ENCODE data around the gene CAVIN4. TPM values are rescaled to one million over a fixed set of nuclear protein-coding genes. Genes with fewer than 3 reads are reported as not detected.

The CAVIN4 gene
- total RNA-seq: under 1 TPM; 0.32 to 0.45 TPM

GRCh38 chr9:100577776-100578448 lies at the start of gene CAVIN4:
Gene CAVIN4 (plus strand): TSS chr9:100578079. CDS start chr9:100578144, 65 bp downstream.
- ATAC-seq (replicated peaks): no peak
- H3K4me1 Mint-ChIP-seq: no peaks in the 10 kb centered on the region

GRCh38 chr9:100534401-100534800 lies 43.5 kb upstream of the CAVIN4 start:
- Mint-ChIP-seq H3K27ac (no peak overlapping the region), H3K36me3 (ENCODE audit: low read depth) (no peaks in the 10 kb centered on the region), H3K27me3 (no peaks in the 10 kb centered on the region), H3K4me3 (no peak overlapping the region), H3K4me1 (no peaks in the 10 kb centered on the region), H3K9me3 (no peaks in the 10 kb centered on the region)
- ATAC-seq (replicated peaks): no peak

More at GRCh38 chr9:100577776-100578448, at the start of gene CAVIN4:
- no peak within 1 kb of the TSS for H3K27ac Mint-ChIP-seq
- H3K27me3 Mint-ChIP-seq: no peaks in the 10 kb centered on the region
- H3K4me3 Mint-ChIP-seq: no peak within 1 kb of the TSS
- no peaks in the 10 kb centered on the region for H3K9me3 Mint-ChIP-seq
- H3K36me3 Mint-ChIP-seq (ENCODE audit: low read depth): no peaks in the 10 kb centered on the region

GRCh38 chr9:100540327-100540726 lies 37.6 kb upstream of the CAVIN4 start:
- Mint-ChIP-seq H3K27me3 (no peaks in the 10 kb centered on the region), H3K36me3 (ENCODE audit: low read depth) (no peaks in the 10 kb centered on the region), H3K27ac (no peak overlapping the region), H3K4me1 (no peaks in the 10 kb centered on the region), H3K4me3 (no peak overlapping the region), H3K9me3 (peaks cover 3% of the 10 kb centered on the region)
- no peak for ATAC-seq (replicated peaks)

- Mint-ChIP-seq H3K36me3 (ENCODE audit: low read depth) (no peaks in the 10 kb centered on the region), H3K4me1 (no peaks in the 10 kb centered on the region), H3K4me3 (no peak overlapping the region), H3K9me3 (peaks cover 2% of the 10 kb centered on the region), H3K27ac (no peak overlapping the region), H3K27me3 (no peaks in the 10 kb centered on the region)
- ATAC-seq (replicated peaks): no peak
Observed at GRCh38 chr9:100549048-100549447, 28.8 kb upstream of the CAVIN4 start.

GRCh38 chr9:100554935-100555401 lies 22.9 kb upstream of the CAVIN4 start:
- H3K4me1 Mint-ChIP-seq: no peaks in the 10 kb centered on the region
- ATAC-seq (replicated peaks): no peak
- H3K27me3 Mint-ChIP-seq: no peaks in the 10 kb centered on the region
- H3K27ac Mint-ChIP-seq: no peak overlapping the region
- H3K9me3 Mint-ChIP-seq: no peaks in the 10 kb centered on the region
- H3K36me3 Mint-ChIP-seq (ENCODE audit: low read depth): no peaks in the 10 kb centered on the region
- no peak overlapping the region for H3K4me3 Mint-ChIP-seq

GRCh38 chr9:100555471-100555870 lies 22.4 kb upstream of the CAVIN4 start:
- Mint-ChIP-seq H3K36me3 (ENCODE audit: low read depth) (no peaks in the 10 kb centered on the region), H3K27ac (no peak overlapping the region), H3K9me3 (no peaks in the 10 kb centered on the region), H3K4me1 (no peaks in the 10 kb centered on the region), H3K27me3 (no peaks in the 10 kb centered on the region), H3K4me3 (no peak overlapping the region)
- ATAC-seq (replicated peaks): no peak

GRCh38 chr9:100557053-100557452 lies 20.8 kb upstream of the CAVIN4 start:
- no peaks in the 10 kb centered on the region for H3K27me3 Mint-ChIP-seq
- no peaks in the 10 kb centered on the region for H3K4me1 Mint-ChIP-seq
- ATAC-seq (replicated peaks): no peak
- H3K4me3 Mint-ChIP-seq: no peak overlapping the region
- no peaks in the 10 kb centered on the region for H3K9me3 Mint-ChIP-seq
- no peaks in the 10 kb centered on the region for H3K36me3 Mint-ChIP-seq (ENCODE audit: low read depth)
- no peak overlapping the region for H3K27ac Mint-ChIP-seq

- ATAC-seq (replicated peaks): no peak
- no peak overlapping the region for H3K27ac Mint-ChIP-seq
- no peaks in the 10 kb centered on the region for H3K36me3 Mint-ChIP-seq (ENCODE audit: low read depth)
- H3K4me3 Mint-ChIP-seq: no peak overlapping the region
- H3K27me3 Mint-ChIP-seq: no peaks in the 10 kb centered on the region
- H3K4me1 Mint-ChIP-seq: no peaks in the 10 kb centered on the region
- H3K9me3 Mint-ChIP-seq: no peaks in the 10 kb centered on the region
Observed at GRCh38 chr9:100561256-100561655, 16.6 kb upstream of the CAVIN4 start.

- Mint-ChIP-seq H3K4me1 (no peaks in the 10 kb centered on the region), H3K36me3 (ENCODE audit: low read depth) (no peaks in the 10 kb centered on the region), H3K27me3 (no peaks in the 10 kb centered on the region), H3K4me3 (no peak overlapping the region), H3K27ac (no peak overlapping the region), H3K9me3 (no peaks in the 10 kb centered on the region)
- no peak for ATAC-seq (replicated peaks)
Observed at GRCh38 chr9:100567856-100568255, 10.0 kb upstream of the CAVIN4 start.

GRCh38 chr9:100573655-100574260 lies 4.1 kb upstream of the CAVIN4 start:
- Mint-ChIP-seq H3K9me3 (no peaks in the 10 kb centered on the region), H3K36me3 (ENCODE audit: low read depth) (no peaks in the 10 kb centered on the region), H3K27ac (no peak overlapping the region), H3K27me3 (no peaks in the 10 kb centered on the region), H3K4me3 (no peak overlapping the region), H3K4me1 (no peaks in the 10 kb centered on the region)
- no peak for ATAC-seq (replicated peaks)

- Mint-ChIP-seq H3K9me3 (no peaks in the 10 kb centered on the region), H3K4me1 (no peaks in the 10 kb centered on the region), H3K27ac (no peak overlapping the region), H3K36me3 (ENCODE audit: low read depth) (no peaks in the 10 kb centered on the region), H3K27me3 (no peaks in the 10 kb centered on the region), H3K4me3 (no peak overlapping the region)
- no peak for ATAC-seq (replicated peaks)
Observed at GRCh38 chr9:100575006-100575405, 2.9 kb upstream of the CAVIN4 start.

- Mint-ChIP-seq H3K4me3 (no peak overlapping the region), H3K4me1 (no peaks in the 10 kb centered on the region), H3K27me3 (no peaks in the 10 kb centered on the region), H3K27ac (no peak overlapping the region), H3K9me3 (no peaks in the 10 kb centered on the region), H3K36me3 (ENCODE audit: low read depth) (no peaks in the 10 kb centered on the region)
- no peak for ATAC-seq (replicated peaks)
Observed at GRCh38 chr9:100575765-100576386, 2.0 kb upstream of the CAVIN4 start.

- Mint-ChIP-seq H3K4me1 (no peaks in the 10 kb centered on the region), H3K9me3 (no peaks in the 10 kb centered on the region)
- no peak for ATAC-seq (replicated peaks)
Observed at GRCh38 chr9:100578610-100579009, 731 bp downstream of the CAVIN4 start.

GRCh38 chr9:100579665-100580064 lies 1.8 kb downstream of the CAVIN4 start:
- Mint-ChIP-seq H3K36me3 (ENCODE audit: low read depth) (no peaks in the 10 kb centered on the region), H3K27me3 (no peaks in the 10 kb centered on the region), H3K27ac (no peak overlapping the region), H3K4me3 (no peak overlapping the region), H3K9me3 (no peaks in the 10 kb centered on the region), H3K4me1 (no peaks in the 10 kb centered on the region)
- ATAC-seq (replicated peaks): no peak

More at GRCh38 chr9:100578610-100579009, 731 bp downstream of the CAVIN4 start:
- Mint-ChIP-seq H3K4me3 (no peak overlapping the region), H3K27ac (no peak overlapping the region), H3K36me3 (ENCODE audit: low read depth) (no peaks in the 10 kb centered on the region), H3K27me3 (no peaks in the 10 kb centered on the region)

GRCh38 chr9:100580257-100580656 lies 2.4 kb downstream of the CAVIN4 start:
- H3K27ac Mint-ChIP-seq: no peak overlapping the region
- no peak for ATAC-seq (replicated peaks)
- no peaks in the 10 kb centered on the region for H3K36me3 Mint-ChIP-seq (ENCODE audit: low read depth)
- H3K4me3 Mint-ChIP-seq: no peak overlapping the region
- no peaks in the 10 kb centered on the region for H3K27me3 Mint-ChIP-seq
- H3K9me3 Mint-ChIP-seq: no peaks in the 10 kb centered on the region
- H3K4me1 Mint-ChIP-seq: no peaks in the 10 kb centered on the region

Measured in activated T-helper 17 cell treated with anti-CD3 and anti-CD28 coated beads, Interleukin-2, amount 50 U/mL, for 72 hours (primary cell).